H1 (cell line): ENCODE measurements around the gene CCDC102A. TPM values are rescaled to one million over a fixed set of nuclear protein-coding genes. Genes with fewer than 3 reads are reported as not detected.

Experiments used
- CBX8 ChIP-seq: fragments of 300-800, 300-1000 bp; sonication (generic); IDR thresholded peaks from 2 replicates; pipeline ENCODE4 v1.7.1; 2016; ENCODE audit warnings: low read depth, low read length, borderline replicate concordance
- CTBP2 ChIP-seq: IDR thresholded peaks from 2 replicates; pipeline ENCODE4 v1.7.0; 2011; ENCODE audit warnings: borderline replicate concordance, mild to moderate bottlenecking, moderate library complexity, mixed read lengths, low read length; ENCODE audit not compliant: insufficient read depth, insufficient read length
- EGR1 ChIP-seq: IDR thresholded peaks from 2 replicates; pipeline ENCODE4 v1.6.1; 2011; ENCODE audit warnings: low read depth, low read length, borderline replicate concordance
- HDAC6 ChIP-seq: IDR thresholded peaks from one replicate; pipeline ENCODE4 v1.7.1; 2012; ENCODE audit warnings: low read depth, mild to moderate bottlenecking, inconsistent platforms, low read length, moderate library complexity
- JUN ChIP-seq: IDR thresholded peaks from 2 replicates; pipeline ENCODE4 v1.6.1; 2011; ENCODE audit warnings: low read depth, mild to moderate bottlenecking, improper control_type of control experiment, low read length
- RXRA ChIP-seq: IDR thresholded peaks from 2 replicates; pipeline ENCODE4 v1.6.1; 2011; ENCODE audit warnings: low read depth, mild to moderate bottlenecking, low read length, moderate library complexity; ENCODE audit not compliant: insufficient read depth
- SIRT6 ChIP-seq: IDR thresholded peaks from one replicate; pipeline ENCODE4 v1.7.1; 2012; ENCODE audit warnings: low read length, inconsistent platforms
- SIX5 ChIP-seq: IDR thresholded peaks from 2 replicates; pipeline ENCODE4 v1.6.1; 2011; ENCODE audit warnings: mild to moderate bottlenecking, low read depth, low read length
- SP4 ChIP-seq: IDR thresholded peaks from 2 replicates; pipeline ENCODE4 v1.6.1; 2012; ENCODE audit warnings: low read length, inconsistent platforms
- TAF7 ChIP-seq: optimal IDR thresholded peaks from 2 replicates; pipeline ENCODE3; 2011; ENCODE audit warnings: low read depth, mild to moderate bottlenecking, inconsistent platforms, low read length, moderate library complexity, borderline replicate concordance
- polyA plus RNA-seq, 7 experiments: library from polyadenylated mRNA; depleted of rRNA in 3 of 7; stranded (reverse) in 5 of 7; unstranded in 2 of 7; fragments of >200 nt in 5 of 7; fragments of 200-250 nt in 2 of 7; gene quantifications; 1 replicate in 5 of 7; 2 replicates in 1 of 7; 4 replicates in 1 of 7; pipeline versions ENCODE4 v1.2.1 to v1.2.3, GENCODE V29; 2011 to 2013; ENCODE audit warnings: missing spikeins in 2 of 7, mixed read lengths in 2 of 7
- total RNA-seq: library from RNA; stranded (reverse); fragmentation: NEBNext Ultra II Directional; extraction: Animal tissue kit (Norgen Biotek cat#: 25700); gene quantifications from 2 replicates; pipeline ENCODE4 v1.2.1, GENCODE V29; 2021

The CCDC102A gene
- total and polyA plus RNA-seq, 2 of the 8 experiments (the other 6 are each of a cell fraction or from before 2014, with no cell fraction given), result 4.0 to 7.5 TPM

DNA sequence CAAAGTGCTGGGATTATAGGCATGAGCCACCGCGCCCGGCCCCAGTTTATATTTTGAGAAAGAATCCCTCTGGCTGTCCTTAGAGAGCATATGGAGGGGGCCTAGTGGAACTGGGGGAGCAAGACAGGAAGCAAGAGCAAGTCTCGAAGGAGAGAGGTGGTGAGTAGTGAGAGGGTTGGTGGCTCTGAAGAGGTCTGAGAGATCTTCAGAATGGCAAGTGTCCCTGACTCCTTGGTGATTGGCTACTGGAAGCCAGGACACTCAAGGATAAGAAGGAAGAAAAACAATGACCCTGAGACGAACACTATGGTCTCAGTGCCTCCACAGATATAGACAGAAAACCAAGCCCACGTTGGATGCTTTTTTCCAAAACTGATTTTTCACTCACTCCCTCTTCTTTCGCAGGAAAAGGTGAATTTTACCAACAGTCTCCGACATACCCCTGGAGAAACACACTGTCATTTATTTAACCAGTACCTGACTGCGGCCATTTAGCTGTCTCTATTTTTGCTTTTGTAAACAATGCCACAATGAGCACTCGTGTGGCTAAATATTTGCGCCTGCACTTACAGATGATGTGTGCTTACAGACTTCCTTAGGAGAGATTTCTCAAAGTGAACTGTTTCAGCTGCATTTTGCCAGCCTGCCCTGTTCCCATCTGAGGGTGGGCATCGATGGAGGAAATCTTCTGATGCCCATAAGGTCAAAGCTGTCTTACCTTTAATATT, 34.2 kb downstream of the CCDC102A start (continued):
- TF ChIP-seq RXRA (no peak), HDAC6 (no peak), CTBP2 (no peak), EGR1 (no peak), JUN (no peak), CBX8 (no peak), SP4 (no peak), TAF7 (no peak), SIRT6 (no peak), SIX5 (no peak)
